GM21526 (cell line): Measurements from ENCODE around the gene KIF5A.

Source experiments
- ATAC-seq: cut with Tn5 transposase; IDR thresholded peaks from one replicate; pipeline ENCODE4 v1.9.1; 2021; ENCODE audit warnings: moderate library complexity; ENCODE audit not compliant: unreplicated experiment, low FRiP score

The KIF5A gene

DNA sequence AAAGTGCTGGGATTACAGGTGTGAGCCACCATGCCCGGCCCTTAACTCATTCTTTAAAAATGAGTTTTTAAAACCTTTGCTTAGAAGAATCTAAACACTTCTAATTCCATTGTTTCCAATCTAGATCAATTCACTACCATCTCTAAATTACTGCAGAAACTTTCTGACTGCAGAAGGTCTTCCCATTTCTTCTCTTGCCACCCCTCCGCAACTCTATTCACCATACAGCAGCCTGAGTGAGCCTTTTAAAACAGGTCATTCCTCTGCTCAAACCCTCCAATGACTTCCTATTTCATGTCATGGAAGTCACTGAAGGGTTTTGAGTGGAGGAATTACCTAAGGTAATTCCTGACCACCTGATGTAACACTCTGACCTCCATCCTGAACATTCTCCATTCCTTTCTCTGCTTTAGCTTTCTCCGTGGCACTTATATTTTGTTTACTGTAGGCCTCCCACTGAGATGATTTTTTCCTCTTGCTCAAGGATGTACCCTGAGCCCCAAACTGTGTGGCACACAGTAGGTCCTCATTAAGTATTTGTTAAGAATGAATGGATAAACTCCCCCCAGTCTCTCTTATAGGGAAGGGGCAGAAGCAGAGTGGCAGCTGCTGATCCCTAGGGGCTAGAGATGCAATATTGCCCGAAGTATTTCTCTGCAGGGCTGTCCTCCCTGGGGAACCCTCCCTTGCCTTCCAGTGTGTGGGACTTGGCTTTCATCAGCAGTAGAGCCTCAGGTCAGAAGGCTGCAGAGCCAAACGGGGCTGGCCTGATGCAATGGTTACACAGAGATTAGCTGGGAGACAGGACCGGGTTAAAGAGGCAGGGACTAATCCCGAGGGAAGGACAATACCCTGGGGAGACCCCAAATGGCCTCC is 30.7 kb upstream of the KIF5A start:
- no peak for ATAC-seq

DNA sequence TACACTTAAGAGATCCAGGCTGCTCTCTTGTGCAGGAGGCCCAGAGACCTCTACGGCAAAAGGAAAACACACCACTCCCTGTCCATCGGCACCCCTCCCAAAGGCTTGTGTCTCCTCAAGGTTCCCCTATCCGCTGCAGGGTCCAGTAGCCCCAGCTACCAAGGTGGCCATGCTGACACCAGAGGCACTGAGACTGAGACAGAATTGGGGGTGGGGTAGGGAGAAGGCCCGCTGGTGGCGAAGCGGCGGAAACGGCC is 30.1 kb upstream of the KIF5A start:
- peak; percentile 4 for ATAC-seq

DNA sequence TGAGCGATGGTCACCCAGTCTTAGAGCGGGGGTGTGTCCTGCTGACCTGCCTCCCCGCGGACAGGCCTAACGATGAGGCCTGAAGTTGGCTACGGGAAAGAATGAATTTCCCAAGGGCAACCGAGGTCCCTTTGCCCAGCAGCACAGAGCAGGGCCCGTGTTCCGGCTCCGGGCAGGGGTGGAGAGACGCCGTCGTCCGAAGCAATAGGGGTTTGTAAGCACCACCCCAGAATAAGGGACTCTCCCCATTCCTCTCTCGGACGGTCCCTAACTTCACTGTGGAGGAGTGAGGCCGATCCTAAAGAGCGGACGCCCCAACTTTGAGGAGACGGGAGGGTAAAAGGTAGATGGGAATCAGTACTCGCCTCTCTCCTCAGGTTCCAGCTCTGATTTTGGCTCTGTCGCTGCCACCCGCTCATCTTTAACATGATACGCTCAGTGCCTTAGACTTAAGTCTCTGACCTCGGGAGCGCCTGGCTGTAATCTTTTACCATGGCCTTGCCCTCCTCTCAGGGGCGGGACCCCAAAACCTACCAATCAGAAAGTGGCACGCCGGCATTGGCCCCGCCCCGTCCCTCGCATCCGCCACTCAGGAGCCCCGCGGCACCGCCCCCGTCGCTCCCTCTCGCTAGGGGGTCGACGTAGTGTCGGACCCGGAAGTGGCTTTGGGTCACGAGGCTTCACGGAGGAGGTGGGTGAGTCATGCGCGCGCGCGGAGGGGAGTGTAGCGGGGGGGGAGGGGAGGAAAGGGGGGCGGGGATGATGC is 29.6 kb upstream of the KIF5A start, which contains the start of gene DDIT3:
Gene DDIT3 (minus strand): TSS at position 462 of the 766 bp plus-strand sequence. CDS start 3,108 bp downstream, outside the sequence.
- ATAC-seq: peak; percentile 64

DNA sequence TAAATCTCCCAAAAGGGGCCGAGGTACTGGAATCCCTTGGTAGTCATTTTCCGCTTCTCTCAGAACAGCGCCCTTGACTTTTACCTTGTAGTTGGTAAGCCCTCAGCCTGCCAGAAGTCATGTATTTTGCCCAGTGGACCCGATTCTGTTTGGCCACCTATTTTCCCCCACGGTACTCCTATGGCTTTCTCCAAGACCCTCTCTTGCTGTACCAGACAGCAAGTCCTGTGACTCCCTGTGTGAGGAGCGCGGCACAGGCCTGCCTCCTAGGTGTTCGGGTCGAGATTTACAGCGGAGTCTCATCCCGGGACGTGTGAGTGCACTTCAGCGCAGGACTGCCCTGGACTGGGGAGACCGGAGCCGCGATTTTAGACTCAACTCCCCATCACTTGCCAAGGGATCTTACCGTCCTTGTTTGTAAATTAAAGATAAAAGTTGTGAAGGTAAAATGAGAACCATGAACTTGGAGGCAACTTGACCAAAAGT is 28.3 kb upstream of the KIF5A start:
- no peak for ATAC-seq

DNA sequence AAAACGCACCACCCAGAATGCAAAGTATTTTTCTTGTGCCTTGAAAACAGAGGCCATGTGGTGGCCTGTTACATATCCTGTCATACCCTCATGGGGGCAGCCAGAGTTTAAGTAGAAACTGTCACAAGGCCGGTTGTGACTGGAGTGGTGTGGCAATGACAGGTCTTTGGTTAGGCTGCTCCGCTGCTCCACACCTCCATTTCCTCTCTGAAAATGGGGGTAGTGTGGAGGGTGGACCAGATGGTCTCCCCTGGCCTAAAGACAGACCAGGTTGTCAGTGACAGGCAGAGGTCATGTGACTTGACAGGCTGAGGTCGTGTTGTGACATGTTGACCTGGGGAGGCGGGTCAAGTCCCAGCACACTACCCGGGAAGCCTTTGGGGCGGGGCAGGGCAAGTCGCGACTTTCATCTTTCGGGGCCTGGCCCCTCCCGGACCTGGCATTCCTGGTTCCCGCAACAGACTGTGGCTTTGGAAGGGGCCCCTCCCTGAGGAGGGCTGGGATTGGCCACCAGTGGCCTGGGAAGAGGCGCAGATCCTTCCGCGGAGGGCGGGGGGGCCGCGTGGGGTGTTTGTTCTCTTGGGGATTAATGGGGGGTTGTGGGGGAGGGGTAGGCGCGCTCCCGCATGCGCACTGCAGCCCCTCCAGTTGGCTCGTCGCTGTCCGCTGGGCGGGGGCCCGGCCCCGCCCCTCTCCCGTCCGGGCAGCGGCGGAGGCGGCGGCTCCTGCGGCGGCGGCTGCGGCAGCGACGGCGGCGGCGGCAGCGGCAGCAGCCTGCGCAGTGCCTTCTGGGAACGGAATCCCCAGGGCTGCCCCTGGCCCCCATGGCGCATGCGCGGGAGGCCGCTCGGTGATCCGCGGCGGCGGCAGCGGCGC is 27.6 kb upstream of the KIF5A start, which contains the start of gene MBD6:
Gene MBD6 (plus strand): TSS at position 814 of the 876 bp plus-strand sequence. CDS start 1,480 bp downstream, outside the sequence.
- peak; percentile 37 for ATAC-seq

DNA sequence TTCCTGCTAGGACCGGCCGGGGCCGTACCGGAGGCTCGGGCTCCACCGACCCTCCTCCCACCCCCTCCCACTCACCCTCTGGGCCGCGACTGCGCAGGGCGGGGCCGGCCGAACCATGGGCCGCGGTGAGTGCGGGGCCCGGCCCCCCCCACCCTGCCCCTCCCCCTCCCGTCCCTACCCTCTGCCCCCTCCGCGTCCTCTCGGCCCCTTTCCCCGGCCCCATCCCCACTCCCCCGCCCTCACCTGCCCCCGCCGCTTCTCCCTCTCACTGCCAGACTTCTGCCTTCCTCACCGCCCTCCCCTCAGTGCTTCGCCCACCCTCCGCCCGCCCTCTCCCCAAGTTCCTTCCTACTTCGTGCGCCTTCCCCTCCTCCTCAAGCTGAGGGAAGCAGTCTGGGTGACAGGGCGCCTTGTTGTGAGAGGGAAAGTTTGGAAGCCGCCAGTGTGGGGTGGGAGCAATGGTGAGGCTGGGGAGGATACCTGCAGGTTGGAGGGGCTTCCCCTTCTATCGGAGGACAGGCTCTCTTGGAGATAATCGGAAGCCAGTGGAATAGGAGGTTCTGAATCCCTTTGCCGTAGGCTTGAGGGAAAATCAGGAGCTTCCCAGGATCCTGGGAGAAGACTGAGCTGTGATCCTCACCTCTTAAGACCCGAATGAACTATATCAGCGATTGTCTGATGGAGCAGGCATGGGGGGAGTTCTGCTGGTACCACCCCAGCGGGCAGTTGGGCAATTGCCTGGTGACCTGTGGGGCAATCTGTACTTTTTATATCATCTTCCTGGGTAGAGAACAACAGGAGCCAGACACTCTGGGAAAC is 26.7 kb upstream of the KIF5A start:
- no peak for ATAC-seq

DNA sequence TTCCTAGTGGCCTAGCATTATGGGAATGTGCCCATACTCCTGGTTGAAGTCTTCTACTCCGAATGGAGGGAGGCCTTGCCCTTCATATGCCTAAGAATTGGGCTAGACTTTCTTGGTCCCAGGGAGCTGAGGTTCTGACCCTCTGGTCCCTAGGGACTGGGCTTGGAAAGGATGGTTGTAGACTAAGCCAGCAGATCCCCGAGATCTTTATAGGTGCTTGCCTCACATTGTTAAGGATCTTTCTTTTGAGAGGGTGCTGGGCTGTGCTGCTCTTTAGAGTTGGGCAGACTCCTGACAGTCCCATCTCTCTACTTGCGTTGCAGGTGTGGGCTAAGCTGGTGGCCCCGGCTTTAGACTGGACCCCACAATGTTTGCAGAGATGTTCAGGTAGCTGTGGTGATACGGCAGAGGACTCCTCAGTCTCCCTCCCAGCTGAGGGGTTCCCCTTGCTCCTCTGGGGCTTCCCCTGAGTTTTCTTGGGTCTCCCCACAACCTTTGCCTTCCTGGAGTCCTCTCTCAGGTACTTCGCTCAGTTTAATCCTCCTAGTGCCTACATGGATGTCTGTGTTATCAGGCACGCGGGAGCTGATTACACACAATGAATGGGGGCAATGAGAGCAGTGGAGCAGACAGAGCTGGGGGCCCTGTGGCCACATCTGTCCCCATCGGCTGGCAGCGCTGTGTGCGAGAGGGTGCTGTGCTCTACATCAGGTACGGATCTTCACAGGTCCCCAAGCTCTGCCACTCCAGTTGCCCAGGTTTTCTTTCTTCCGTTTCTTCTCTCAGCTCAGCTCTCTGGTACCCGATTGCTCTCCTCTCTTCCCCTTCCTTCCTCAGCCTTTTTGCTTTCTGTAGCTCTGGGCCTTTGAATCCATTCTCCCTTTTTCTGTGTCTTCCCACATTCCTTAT is 25.9 kb upstream of the KIF5A start:
- no peak for ATAC-seq

DNA sequence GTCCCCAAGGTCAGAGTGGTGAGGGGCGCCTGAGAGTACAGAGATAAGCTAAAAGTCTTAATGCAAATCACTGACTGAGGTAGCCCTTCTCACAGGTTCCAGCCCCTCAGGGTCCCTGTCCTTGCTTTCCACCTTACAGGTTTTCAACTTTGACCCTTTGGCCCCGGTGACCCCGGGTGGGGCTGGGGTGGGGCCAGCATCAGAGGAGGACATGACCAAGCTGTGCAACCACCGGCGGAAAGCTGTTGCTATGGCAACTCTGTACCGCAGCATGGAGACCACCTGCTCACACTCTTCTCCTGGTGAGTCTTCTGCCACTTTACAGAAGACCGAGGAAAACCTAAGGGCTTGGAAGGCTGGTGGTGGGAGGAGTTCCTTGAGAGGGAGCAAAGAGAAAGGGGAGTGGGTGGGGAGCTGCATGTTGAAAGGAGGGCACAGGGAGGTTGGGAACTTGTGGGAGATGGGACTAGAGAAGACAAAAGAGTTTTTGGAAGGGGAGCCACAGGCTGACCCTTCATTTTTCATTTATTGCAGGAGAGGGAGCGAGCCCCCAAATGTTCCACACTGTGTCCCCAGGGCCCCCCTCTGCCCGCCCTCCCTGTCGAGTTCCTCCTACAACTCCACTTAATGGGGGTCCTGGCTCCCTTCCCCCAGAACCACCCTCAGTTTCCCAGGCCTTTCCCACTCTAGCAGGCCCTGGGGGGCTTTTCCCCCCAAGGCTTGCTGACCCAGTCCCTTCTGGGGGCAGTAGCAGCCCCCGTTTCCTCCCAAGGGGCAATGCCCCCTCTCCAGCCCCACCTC is 24.8 kb upstream of the KIF5A start:
- ATAC-seq: no peak

DNA sequence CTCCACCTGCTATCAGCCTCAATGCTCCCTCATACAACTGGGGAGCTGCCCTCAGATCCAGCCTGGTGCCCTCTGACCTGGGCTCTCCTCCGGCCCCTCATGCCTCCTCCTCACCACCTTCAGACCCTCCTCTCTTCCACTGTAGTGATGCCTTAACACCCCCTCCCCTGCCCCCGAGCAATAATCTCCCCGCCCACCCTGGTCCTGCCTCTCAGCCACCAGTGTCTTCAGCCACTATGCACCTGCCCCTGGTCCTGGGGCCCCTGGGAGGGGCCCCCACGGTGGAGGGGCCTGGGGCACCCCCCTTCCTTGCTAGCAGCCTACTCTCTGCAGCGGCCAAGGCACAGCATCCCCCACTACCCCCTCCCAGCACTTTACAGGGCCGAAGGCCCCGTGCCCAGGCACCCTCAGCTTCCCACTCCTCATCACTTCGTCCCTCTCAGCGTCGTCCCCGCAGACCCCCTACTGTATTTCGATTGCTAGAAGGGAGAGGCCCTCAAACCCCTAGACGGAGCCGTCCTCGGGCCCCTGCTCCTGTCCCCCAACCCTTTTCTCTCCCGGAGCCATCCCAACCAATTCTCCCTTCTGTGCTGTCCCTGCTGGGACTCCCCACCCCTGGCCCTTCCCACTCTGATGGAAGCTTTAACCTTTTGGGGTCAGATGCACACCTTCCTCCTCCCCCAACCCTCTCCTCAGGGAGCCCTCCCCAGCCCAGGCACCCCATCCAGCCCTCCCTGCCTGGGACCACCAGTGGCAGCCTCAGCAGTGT is 24.0 kb upstream of the KIF5A start:
- ATAC-seq: no peak

DNA sequence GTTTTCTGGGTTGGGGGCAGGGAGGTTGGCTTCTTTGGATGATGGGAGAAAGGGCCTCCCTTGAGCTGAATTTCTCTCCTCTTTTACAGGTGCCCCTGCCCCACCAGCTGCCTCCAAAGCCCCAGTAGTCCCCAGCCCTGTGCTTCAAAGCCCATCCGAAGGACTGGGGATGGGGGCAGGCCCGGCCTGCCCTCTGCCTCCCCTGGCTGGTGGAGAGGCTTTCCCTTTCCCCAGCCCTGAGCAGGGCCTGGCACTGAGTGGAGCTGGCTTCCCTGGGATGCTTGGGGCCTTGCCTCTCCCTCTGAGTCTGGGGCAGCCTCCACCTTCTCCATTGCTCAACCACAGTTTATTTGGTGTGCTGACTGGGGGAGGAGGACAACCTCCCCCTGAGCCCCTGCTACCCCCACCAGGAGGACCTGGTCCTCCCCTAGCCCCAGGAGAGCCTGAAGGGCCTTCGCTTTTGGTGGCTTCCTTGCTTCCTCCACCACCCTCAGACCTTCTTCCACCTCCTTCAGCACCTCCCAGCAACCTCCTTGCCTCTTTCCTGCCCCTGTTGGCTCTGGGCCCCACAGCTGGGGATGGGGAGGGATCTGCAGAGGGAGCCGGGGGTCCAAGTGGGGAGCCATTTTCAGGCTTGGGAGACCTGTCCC is 23.2 kb upstream of the KIF5A start:
- no peak for ATAC-seq

DNA sequence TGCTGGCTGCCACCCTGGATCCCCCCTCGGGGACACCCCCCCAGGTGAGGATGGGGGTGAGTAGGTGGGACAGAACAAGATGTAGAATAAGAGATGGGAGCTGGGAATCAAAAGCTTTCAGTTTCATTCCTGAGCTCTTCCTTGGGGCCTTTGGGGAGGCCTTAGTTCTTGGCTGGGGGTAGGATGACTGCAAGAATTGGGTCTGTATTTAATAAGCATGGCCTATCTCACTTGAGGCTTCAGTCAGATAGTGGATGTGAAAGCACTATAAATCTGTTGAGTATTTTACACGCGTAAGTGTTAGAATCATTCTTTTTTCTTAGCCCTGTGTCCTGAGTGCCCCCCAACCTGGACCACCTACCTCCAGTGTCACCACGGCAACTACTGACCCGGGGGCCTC is 22.7 kb upstream of the KIF5A start:
- no peak for ATAC-seq

DNA sequence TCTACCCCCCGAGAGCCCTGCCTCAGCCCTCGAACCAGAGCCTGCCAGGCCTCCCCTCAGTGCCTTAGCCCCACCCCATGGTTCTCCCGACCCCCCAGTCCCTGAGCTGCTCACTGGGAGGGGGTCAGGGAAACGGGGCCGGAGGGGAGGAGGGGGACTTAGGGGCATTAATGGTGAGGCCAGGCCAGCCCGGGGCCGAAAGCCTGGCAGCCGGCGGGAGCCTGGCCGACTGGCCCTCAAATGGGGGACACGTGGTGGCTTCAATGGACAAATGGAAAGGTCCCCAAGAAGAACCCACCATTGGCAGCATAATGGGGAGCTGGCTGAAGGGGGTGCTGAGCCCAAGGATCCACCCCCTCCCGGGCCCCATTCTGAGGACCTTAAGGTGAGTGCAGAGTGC is 21.7 kb upstream of the KIF5A start:
- no peak for ATAC-seq

DNA sequence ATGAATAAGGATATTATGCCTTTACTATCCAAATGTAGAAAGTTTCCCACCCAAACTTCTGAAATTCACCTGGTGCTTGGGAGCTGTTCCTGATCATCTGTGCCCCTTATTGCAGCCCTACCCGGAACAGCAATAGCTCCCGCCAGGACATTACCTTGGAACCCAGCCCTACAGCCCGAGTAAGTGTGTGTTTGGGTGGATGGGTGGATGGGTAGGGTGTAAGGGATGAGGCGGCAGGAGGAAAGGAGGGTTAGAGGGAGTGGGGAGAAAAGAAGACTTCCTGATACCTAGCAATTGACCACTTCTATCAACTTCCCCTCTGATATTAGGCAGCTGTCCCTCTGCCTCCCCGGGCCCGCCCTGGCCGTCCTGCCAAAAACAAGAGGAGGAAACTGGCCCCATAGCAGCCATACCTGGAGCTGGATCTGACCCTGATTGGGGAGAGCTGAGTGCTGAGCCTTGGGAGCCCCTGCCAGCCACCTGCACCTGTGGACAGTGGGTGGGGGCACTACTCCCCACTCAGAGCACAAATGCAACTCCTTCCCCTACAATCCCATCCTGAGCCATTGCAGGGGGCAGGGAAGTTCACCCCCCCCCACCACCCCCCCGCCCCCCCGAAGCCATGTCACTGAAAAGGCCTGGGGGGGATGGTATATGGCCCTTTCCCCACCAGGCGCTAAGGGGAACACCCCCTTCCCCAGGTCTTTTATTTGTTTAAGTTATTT is 20.9 kb upstream of the KIF5A start:
- ATAC-seq: no peak

DNA sequence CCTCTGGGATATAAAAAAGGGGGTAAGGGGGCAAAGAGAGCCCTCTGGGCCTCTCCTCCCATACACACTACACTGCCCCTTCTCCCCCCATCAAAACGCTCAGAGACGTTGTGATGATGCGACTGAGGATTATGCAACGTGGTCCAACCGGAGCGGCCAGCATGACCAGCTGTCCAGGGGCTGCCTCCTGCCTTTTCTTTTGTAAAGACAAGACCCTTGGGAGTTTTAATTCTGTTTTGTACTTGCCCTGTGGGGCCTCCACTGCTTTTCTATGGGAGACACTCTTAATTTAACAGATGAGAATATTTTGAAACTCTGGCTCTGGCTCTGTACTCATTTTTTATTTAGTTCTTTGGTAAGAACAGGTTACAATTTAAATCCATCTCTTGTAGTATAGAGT is 20.0 kb upstream of the KIF5A start:
- ATAC-seq: no peak

DNA sequence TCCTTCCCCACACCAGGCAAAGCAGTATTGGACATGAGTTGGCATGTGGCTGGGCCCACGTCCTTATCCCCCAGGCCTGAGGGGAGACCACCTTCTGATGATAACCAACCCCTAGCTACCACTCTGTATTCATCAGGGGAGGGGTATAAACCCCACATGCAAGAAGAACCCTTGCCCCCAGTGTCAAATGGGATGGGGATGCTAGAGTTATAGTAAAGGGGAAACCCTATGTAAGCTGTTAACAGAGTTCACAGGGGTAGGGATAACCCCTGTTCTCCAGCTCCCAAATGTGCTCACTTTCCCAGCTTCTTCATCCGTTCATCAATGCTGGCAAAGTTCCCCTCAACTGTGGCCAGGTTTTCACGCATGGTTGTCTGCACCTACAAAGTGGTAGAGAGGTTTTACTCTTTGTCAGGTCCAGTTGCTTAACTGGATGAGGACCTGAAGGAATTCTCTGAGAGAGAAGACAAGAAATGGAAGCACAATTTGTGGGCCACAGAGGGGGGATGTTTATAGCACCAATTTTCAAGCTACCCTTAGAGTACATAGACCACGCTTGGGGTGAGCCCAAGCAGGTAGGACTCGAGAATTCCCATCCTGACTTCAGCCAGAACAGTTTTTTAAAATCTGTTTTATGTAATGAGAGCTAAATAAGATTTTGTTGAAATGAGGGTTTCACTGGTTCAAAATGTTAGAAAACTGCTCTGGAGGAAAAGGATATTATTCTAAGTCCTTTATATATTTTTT is 19.3 kb upstream of the KIF5A start:
- no peak for ATAC-seq
